K562 treated with DMSO at 1 percent for 48 hours (cell line): ENCODE results near the gene KCNK4. TPM values are rescaled to one million over a fixed set of nuclear protein-coding genes. Genes with fewer than 3 reads are reported as not detected.

Source experiments
- total RNA-seq: library from RNA; unstranded; fragments of 300-600 nt; gene quantifications from 2 replicates; pipeline ENCODE4 v1.2.3, GENCODE V29; 2022; ENCODE audit warnings: low replicate concordance; ENCODE audit errors: extremely low read depth

The KCNK4 gene
- not detected in 2 replicates for total RNA-seq

GRCh38 chr11:64291262-64291751, at the start of gene KCNK4:
TSS of gene KCNK4 (plus strand) at chr11:64291302. CDS start at chr11:64293019, 1,717 bp downstream.

GRCh38 chr11:64246871-64247728, 44.0 kb upstream of the KCNK4 start, which contains the start of gene PPP1R14B:
TSS of gene PPP1R14B (minus strand) at chr11:64246943. CDS start at chr11:64246673, 270 bp downstream.

GRCh38 chr11:64251016-64251752, 39.9 kb upstream of the KCNK4 start, which contains the start of gene PLCB3:
TSS of gene PLCB3 (plus strand) at chr11:64251530. CDS start at chr11:64251650, 120 bp downstream.

DNA sequence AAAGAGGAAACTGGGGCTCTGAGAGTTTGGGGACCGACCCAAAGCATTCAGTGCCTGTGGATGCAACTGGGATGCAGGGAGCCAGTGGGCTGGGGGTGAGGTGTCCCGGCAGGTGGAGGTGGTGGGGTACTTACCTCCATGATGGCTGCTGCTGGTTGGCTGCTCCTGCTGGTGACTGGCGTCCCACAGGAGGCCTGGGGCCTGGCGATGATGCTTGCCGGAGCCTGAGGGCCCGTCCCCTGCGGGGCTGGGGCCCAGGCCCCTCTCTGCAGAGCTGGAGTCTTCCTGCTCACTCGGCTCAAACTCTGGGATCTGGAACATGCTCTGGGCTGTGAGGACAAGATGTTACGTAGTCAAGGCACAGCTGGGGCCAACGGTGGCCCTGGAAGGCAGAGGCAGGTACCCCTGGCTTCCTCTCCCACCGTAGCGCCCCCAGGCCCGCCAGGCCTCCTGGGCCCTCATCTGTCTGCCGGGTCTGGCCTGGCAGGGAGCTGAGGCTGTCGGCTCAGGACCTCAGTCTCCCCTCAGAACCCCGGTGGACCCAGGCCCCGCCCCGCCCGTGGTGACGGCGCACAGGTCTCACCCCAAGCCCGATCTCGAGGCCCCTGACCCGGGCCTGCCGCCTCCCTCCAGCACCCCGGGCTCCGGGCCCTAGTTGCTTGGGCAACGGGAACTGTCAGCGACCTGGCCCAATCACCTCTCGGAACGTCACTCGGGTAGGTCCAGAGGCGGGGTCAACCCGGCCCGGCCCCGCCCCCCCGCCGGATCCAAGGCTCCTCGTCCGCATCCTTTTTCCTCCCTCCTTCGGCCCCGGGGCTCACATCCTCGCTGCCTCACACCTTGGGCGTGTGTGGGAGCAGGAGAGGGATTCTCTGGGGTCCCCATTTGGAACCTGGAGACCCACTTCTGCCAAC, 6.8 kb upstream of the KCNK4 start, which contains the start of gene BAD:
TSS of gene BAD (minus strand) at position 618 of the 914 bp plus-strand sequence. CDS start at position 321, 297 bp downstream.

GRCh38 chr11:64284962-64285884, 5.9 kb upstream of the KCNK4 start, which contains the start of gene GPR137:
TSS of gene GPR137 (plus strand) at chr11:64285848. CDS start at chr11:64286525, 677 bp downstream.

GRCh38 chr11:64299847-64300648, 8.9 kb downstream of the KCNK4 start, which contains the start of gene CATSPERZ:
TSS of gene CATSPERZ (plus strand) at chr11:64300358. CDS start at chr11:64300411, 53 bp downstream.

GRCh38 chr11:64305075-64305690, 14.1 kb downstream of the KCNK4 start, which contains the start of gene ESRRA:
TSS of gene ESRRA (plus strand) at chr11:64305524. CDS start at chr11:64307180, 1,656 bp downstream.

DNA sequence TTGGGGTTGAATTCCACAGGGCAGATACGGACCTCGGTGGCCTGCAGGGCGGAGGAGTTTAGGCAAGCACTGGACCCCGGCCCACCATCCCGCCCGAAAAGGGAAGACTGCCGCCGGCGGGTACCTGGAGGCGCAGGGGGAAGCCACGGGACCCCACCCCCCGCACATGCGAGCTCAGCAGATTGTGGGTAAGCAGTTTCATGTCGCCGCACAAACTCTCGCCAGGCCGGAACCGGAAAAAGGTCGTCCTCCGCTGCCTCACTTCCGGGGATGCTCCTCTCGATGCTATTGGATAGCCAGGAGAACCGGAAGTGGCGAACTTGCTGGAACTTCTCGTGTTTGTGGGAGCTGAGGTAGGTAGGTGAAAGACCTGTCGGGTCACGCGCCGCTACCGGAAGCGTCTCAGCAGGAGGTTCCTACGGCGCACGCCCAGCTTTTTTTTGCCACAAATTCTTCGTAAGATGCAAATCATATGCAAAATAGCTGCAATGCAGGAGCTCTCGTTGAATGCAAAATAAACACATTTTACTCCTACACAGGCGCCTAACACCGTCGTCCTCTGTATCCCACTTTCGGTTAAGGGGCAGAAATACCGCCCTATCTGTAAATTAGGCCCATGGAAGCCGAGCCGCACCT, 26.3 kb downstream of the KCNK4 start, which contains the start of gene TRMT112:
TSS of gene TRMT112 (minus strand) at position 235 of the 636 bp plus-strand sequence. CDS start at position 202, 33 bp downstream.

DNA sequence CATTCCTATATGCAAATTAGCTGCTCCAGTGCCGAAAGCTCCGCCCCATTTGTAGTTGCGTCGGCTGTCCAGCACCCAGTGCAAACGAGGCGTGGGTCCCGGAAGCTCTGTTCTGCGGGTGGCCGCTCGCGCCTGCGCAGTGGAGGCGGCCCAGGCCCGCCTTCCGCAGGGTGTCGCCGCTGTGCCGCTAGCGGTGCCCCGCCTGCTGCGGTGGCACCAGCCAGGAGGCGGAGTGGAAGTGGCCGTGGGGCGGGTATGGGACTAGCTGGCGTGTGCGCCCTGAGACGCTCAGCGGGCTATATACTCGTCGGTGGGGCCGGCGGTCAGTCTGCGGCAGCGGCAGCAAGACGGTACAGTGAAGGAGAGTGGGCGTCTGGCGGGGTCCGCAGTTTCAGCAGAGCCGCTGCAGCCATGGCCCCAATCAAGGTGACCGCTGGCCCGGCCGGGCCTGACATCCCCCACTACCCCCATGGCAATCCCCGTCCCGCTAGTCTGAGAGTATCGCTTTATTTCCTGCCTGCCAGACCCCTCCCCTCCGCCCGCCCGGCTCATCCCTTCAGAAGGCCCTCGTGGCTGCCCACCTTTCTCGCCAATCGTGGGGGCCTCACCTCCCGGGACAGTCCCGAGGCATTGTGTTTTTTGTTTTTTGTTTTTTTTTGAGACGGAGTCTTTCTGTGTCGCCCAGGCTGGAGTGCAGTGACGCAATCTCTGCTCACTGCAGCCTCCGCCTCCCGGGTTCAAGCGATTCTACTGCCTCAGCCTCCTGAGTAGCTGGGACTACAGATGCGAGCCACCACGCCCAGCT, 27.1 kb downstream of the KCNK4 start, which contains the start of gene PRDX5:
TSS of gene PRDX5 (plus strand) at position 161 of the 805 bp plus-strand sequence. CDS start at position 256, 95 bp downstream.

GRCh38 chr11:64339754-64340408, 48.8 kb downstream of the KCNK4 start, which contains the start of gene CCDC88B:
TSS of gene CCDC88B (plus strand) at chr11:64340204. CDS start at chr11:64340267, 63 bp downstream.

Other genes with a start within 250 kb of the KCNK4 start
- gene MACROD1, start 125.2 kb upstream of the KCNK4 start, total RNA-seq, result not detected in 2 replicates
- not detected in 2 replicates for gene STIP1, start 105.1 kb upstream of the KCNK4 start, total RNA-seq
- not detected in 2 replicates for gene FERMT3, start 84.6 kb upstream of the KCNK4 start, total RNA-seq
- gene TRPT1, start 65.1 kb upstream of the KCNK4 start, total RNA-seq, result not detected in 2 replicates
- gene NUDT22, start 65.0 kb upstream of the KCNK4 start, total RNA-seq, result not detected in 2 replicates
- not detected in 2 replicates for gene DNAJC4, start 60.8 kb upstream of the KCNK4 start, total RNA-seq
- gene VEGFB, start 56.7 kb upstream of the KCNK4 start, total RNA-seq, result not detected in 2 replicates
- not detected in 2 replicates for gene FKBP2, start 50.2 kb upstream of the KCNK4 start, total RNA-seq
- not detected in 2 replicates for gene PPP1R14B, start 44.4 kb upstream of the KCNK4 start, total RNA-seq
- gene PLCB3, start 39.8 kb upstream of the KCNK4 start, total RNA-seq, result not detected in 2 replicates
- gene BAD, start 6.6 kb upstream of the KCNK4 start, total RNA-seq, result not detected in 2 replicates
- gene GPR137, start 5.5 kb upstream of the KCNK4 start, total RNA-seq, result not detected in 2 replicates
- not detected in 2 replicates for gene CATSPERZ, start 9.1 kb downstream of the KCNK4 start, total RNA-seq
- gene ESRRA, start 14.2 kb downstream of the KCNK4 start, total RNA-seq, result 647 TPM in 1 of 2 replicates, not detected in the other
- gene TRMT112, start 26.3 kb downstream of the KCNK4 start, total RNA-seq, result 1,561 TPM in 1 of 2 replicates, not detected in the other
- not detected in 2 replicates for gene PRDX5, start 26.8 kb downstream of the KCNK4 start, total RNA-seq
- not detected in 2 replicates for gene CCDC88B, start 48.9 kb downstream of the KCNK4 start, total RNA-seq
- not detected in 2 replicates for gene RPS6KA4, start 67.9 kb downstream of the KCNK4 start, total RNA-seq